ENCODE measurements around the gene DNAH2. TPM values are rescaled to one million over a fixed set of nuclear protein-coding genes. Genes with fewer than 3 reads are reported as not detected.

DNAH2 gene
- total and polyA plus RNA-seq, 2 of the 13 experiments (the other 11 are each of a cell fraction or from before 2014, with no cell fraction given), result not detected

GRCh38 chr17:7687908-7688807 lies 29.4 kb upstream of the DNAH2 start, which contains the start of gene WRAP53 (continued):
- no peak for TF ChIP-seq ZNF318 (CRISPR knock-in tag; IDR thresholded peaks at IDR 0.05)
- TF ChIP-seq ELK4 (CRISPR knock-in tag; IDR thresholded peaks at IDR 0.05; ENCODE audit: borderline replicate concordance), result no peak
- TF ChIP-seq NFIB (CRISPR knock-in tag; IDR thresholded peaks at IDR 0.05; ENCODE audit: borderline replicate concordance), result no peak
- TF ChIP-seq ZNF589 (CRISPR knock-in tag; conservative IDR thresholded peaks at IDR 0.05), result no peak
- TF ChIP-seq PRMT3 (CRISPR knock-in tag; IDR thresholded peaks at IDR 0.05; ENCODE audit: borderline replicate concordance, low read depth), result no peak
- TF ChIP-seq SUZ12 (IDR thresholded peaks at IDR 0.05; ENCODE audit: low read depth, low read length), result peak; percentile 86
- peak; percentile 45; the same call in 1 of the 2 replicates for TF ChIP-seq ZNF607 (CRISPR knock-in tag; IDR thresholded peaks at IDR 0.05; ENCODE audit: borderline replicate concordance)
- no peak for TF ChIP-seq PCBP2 (optimal IDR thresholded peaks at IDR 0.05; ENCODE audit: low read depth, low read length, poor library complexity, severe bottlenecking)
- peak; percentile 94 for TF ChIP-seq SIX1 (CRISPR knock-in tag; IDR thresholded peaks at IDR 0.05; ENCODE audit: borderline replicate concordance)
- TF ChIP-seq DNMT1 (CRISPR knock-in tag; IDR thresholded peaks at IDR 0.05), result no peak
- no peak for TF ChIP-seq ZNF570 (CRISPR knock-in tag; IDR thresholded peaks at IDR 0.05; ENCODE audit: borderline replicate concordance)
- TF ChIP-seq TBX3 (IDR thresholded peaks at IDR 0.05; ENCODE audit: borderline replicate concordance), result no peak
- no peak for TF ChIP-seq SKIL (CRISPR knock-in tag; IDR thresholded peaks at IDR 0.05; ENCODE audit: borderline replicate concordance)
- TF ChIP-seq HNF1B (CRISPR knock-in tag; IDR thresholded peaks at IDR 0.05), result 0 out of 2 replicates have a peak, but pooled peaks have one; percentile 16
